A204.1 (cell line): ENCODE results near the gene MTHFD1L.
"Not testable (repeated sequence)": the region's sequence is repeated elsewhere in the genome, so short reads cannot be mapped to it uniquely, and the experiment has no call there.

ENCODE experiments used
- FAIRE-seq: peaks from 2 replicates; lab custom pipeline; 2012; peaks lifted over from hg19 to GRCh38; lab: Jason Lieb, UNC

The MTHFD1L gene

GRCh38 chr6:150865406-150866146, at the start of gene MTHFD1L:
Gene MTHFD1L, plus strand, starts transcription at chr6:150865702. Its CDS starts 121 bp downstream, at chr6:150865823.
- no peak for FAIRE-seq

- not testable (repeated sequence) for FAIRE-seq
Observed at GRCh38 chr6:150816554-150816953, 48.9 kb upstream of the MTHFD1L start.

GRCh38 chr6:150822932-150823331, 42.6 kb upstream of the MTHFD1L start:
- no peak for FAIRE-seq

- FAIRE-seq, result no peak
Observed at GRCh38 chr6:150826788-150827187, 38.7 kb upstream of the MTHFD1L start.

- FAIRE-seq, result not testable (repeated sequence)
Observed at GRCh38 chr6:150828107-150828506, 37.4 kb upstream of the MTHFD1L start.

- FAIRE-seq, result no peak
Observed at GRCh38 chr6:150830439-150831165, 34.9 kb upstream of the MTHFD1L start.

- FAIRE-seq, result no peak
Observed at GRCh38 chr6:150831577-150831976, 33.9 kb upstream of the MTHFD1L start.

GRCh38 chr6:150835620-150836019, 29.9 kb upstream of the MTHFD1L start:
- no peak for FAIRE-seq

GRCh38 chr6:150840185-150840584, 25.3 kb upstream of the MTHFD1L start:
- FAIRE-seq, result no peak

- no peak for FAIRE-seq
Observed at GRCh38 chr6:150841189-150841588, 24.3 kb upstream of the MTHFD1L start.

- FAIRE-seq, result no peak
Observed at GRCh38 chr6:150841697-150842096, 23.8 kb upstream of the MTHFD1L start.

- no peak for FAIRE-seq
Observed at GRCh38 chr6:150844371-150844770, 21.1 kb upstream of the MTHFD1L start.

GRCh38 chr6:150846641-150847040, 18.9 kb upstream of the MTHFD1L start:
- no peak for FAIRE-seq

- no peak for FAIRE-seq
Observed at GRCh38 chr6:150848400-150848799, 17.1 kb upstream of the MTHFD1L start.

- not testable (repeated sequence) for FAIRE-seq
Observed at GRCh38 chr6:150854392-150854791, 11.1 kb upstream of the MTHFD1L start.

GRCh38 chr6:150855171-150855570, 10.3 kb upstream of the MTHFD1L start:
- FAIRE-seq, result not testable (repeated sequence)

- peak; percentile 98 for FAIRE-seq
Observed at GRCh38 chr6:150857062-150857944, 8.2 kb upstream of the MTHFD1L start.

- no peak for FAIRE-seq
Observed at GRCh38 chr6:150857945-150858308, 7.6 kb upstream of the MTHFD1L start.

- FAIRE-seq, result not testable (repeated sequence)
Observed at GRCh38 chr6:150861448-150862168, 3.9 kb upstream of the MTHFD1L start.

- no peak for FAIRE-seq
Observed at GRCh38 chr6:150863213-150863928, 2.1 kb upstream of the MTHFD1L start.

GRCh38 chr6:150865043-150865405, 478 bp upstream of the MTHFD1L start:
- FAIRE-seq, result no peak
